Activated T-cell treated with anti-CD3 and anti-CD28 coated beads, Interleukin-2, amount 50 U/mL, for 72 hours (primary cell): ENCODE results near the gene ST13. TPM values are rescaled to one million over a fixed set of nuclear protein-coding genes. Genes with fewer than 3 reads are reported as not detected.
"Not testable (repeated sequence)": the region's sequence is repeated elsewhere in the genome, so short reads cannot be mapped to it uniquely, and the experiment has no call there.

Source experiments
- ATAC-seq, 2 donors: fragments of 150-1000 bp; cut with Tn5 transposase; replicated peaks in 1 of 2; 2 replicates each; pipeline ENCODE4 v1.10.0; 2021; ENCODE audit warnings: moderate library complexity in 2 of 2, mild to moderate bottlenecking in 1 of 2
- DNase-seq, 2 donors: peaks; one replicate each; pipeline ENCODE4 v3.0.0; 2021 to 2022; ENCODE audit warnings: mixed read lengths in 1 of 2
- H3K27ac Mint-ChIP-seq: one replicate; pipeline ENCODE4 v1.8.0; 2022; ENCODE audit warnings: mild to moderate bottlenecking, moderate library complexity, mixed read lengths
- H3K27me3 Mint-ChIP-seq: one replicate; pipeline ENCODE4 v1.8.0; 2022; ENCODE audit warnings: low read depth, mixed read lengths
- H3K36me3 Mint-ChIP-seq, 2 donors: one replicate each; pipeline ENCODE4 v1.8.0; 2022; ENCODE audit warnings: mixed read lengths in 2 of 2, mild to moderate bottlenecking in 1 of 2; ENCODE audit not compliant: insufficient read depth in 2 of 2
- H3K4me1 Mint-ChIP-seq: one replicate; pipeline ENCODE4 v1.8.0; 2022; ENCODE audit warnings: low read depth, mixed read lengths
- H3K4me3 Mint-ChIP-seq, 2 donors: one replicate each; pipeline ENCODE4 v1.8.0; 2022; ENCODE audit warnings: mild to moderate bottlenecking in 2 of 2, mixed read lengths in 2 of 2, moderate library complexity in 2 of 2
- H3K9me3 Mint-ChIP-seq, 2 donors: one replicate each; pipeline ENCODE4 v1.8.0; 2022; ENCODE audit warnings: mixed read lengths in 2 of 2
- total RNA-seq, 2 donors: library from RNA; stranded (reverse); gene quantifications; one replicate each; pipeline ENCODE4 v1.2.3, GENCODE V29; 2022

Gene ST13
- total RNA-seq, 2 donors from 2014 or later: 194 to 217 TPM

- Mint-ChIP-seq H3K9me3 (no peaks in the 10 kb centered on the region), H3K4me1 (no peaks in the 10 kb centered on the region), H3K27ac (no peak overlapping the region), H3K36me3 (peaks cover 2 to 10% of the 10 kb centered on the region in 2 donors), H3K4me3 (no peak overlapping the region), H3K27me3 (no peaks in the 10 kb centered on the region)
- DNase-seq: no peak
- ATAC-seq: no peak
Measured at GRCh38 chr22:40826984-40827741, 29.3 kb downstream of the ST13 start.

- not testable (repeated sequence) for H3K9me3 Mint-ChIP-seq, H3K4me1 Mint-ChIP-seq, H3K36me3 Mint-ChIP-seq, DNase-seq, ATAC-seq, H3K27me3 Mint-ChIP-seq, H3K27ac Mint-ChIP-seq, H3K4me3 Mint-ChIP-seq
Measured at GRCh38 chr22:40826292-40826691, 30.1 kb downstream of the ST13 start.

- Mint-ChIP-seq H3K4me3 (no peak overlapping the region), H3K36me3 (peaks cover 2% of the 10 kb centered on the region in 2 donors), H3K27ac (no peak overlapping the region), H3K27me3 (no peaks in the 10 kb centered on the region), H3K4me1 (peaks cover 14% of the 10 kb centered on the region), H3K9me3 (no peaks in the 10 kb centered on the region)
- DNase-seq (no peak), ATAC-seq (no peak)
Measured at GRCh38 chr22:40823426-40823825, 33.0 kb downstream of the ST13 start.

GRCh38 chr22:40819599-40820140 is 36.8 kb downstream of the ST13 start:
- ATAC-seq: peak in 1 of 2 donors; percentile 21

GRCh38 chr22:40818747-40819598 is 37.5 kb downstream of the ST13 start, which contains the start of gene SLC25A17:
SLC25A17 (minus strand) TSS chr22:40819346; CDS start chr22:40819248, 98 bp downstream.
- Mint-ChIP-seq H3K9me3 (no peaks in the 10 kb centered on the region), H3K36me3 (peaks cover 7 to 8% of the 10 kb centered on the region in 2 donors), H3K4me1 (peaks cover 45% of the 10 kb centered on the region), H3K27me3 (no peaks in the 10 kb centered on the region), H3K27ac (peak within 1 kb of the TSS; percentile 85), H3K4me3 (peak within 1 kb of the TSS; percentile 88 to 96)
- ATAC-seq (peak; percentile 90 to 92), DNase-seq (peak; percentile 91 to 92)

More at GRCh38 chr22:40819599-40820140, 36.8 kb downstream of the ST13 start:
- H3K27ac Mint-ChIP-seq: peak overlapping the region; percentile 72
- H3K27me3 Mint-ChIP-seq: no peaks in the 10 kb centered on the region
- H3K9me3 Mint-ChIP-seq: no peaks in the 10 kb centered on the region
- DNase-seq: no peak
- peak overlapping the region; percentile 88 to 96 for H3K4me3 Mint-ChIP-seq
- H3K4me1 Mint-ChIP-seq: peaks cover 45% of the 10 kb centered on the region
- H3K36me3 Mint-ChIP-seq: peaks cover 7 to 8% of the 10 kb centered on the region in 2 donors

- peak overlapping the region; percentile 88 to 96 for H3K4me3 Mint-ChIP-seq
- ATAC-seq: peak in 1 of 2 donors; percentile 1
- H3K4me1 Mint-ChIP-seq: peaks cover 45% of the 10 kb centered on the region
- H3K9me3 Mint-ChIP-seq: no peaks in the 10 kb centered on the region
- H3K36me3 Mint-ChIP-seq: peaks cover 7 to 8% of the 10 kb centered on the region in 2 donors
- peak overlapping the region; percentile 85 for H3K27ac Mint-ChIP-seq
- DNase-seq: no peak
- no peaks in the 10 kb centered on the region for H3K27me3 Mint-ChIP-seq
Measured at GRCh38 chr22:40818192-40818746, 38.2 kb downstream of the ST13 start.

GRCh38 chr22:40817737-40818136 is 38.7 kb downstream of the ST13 start:
- no peaks in the 10 kb centered on the region for H3K9me3 Mint-ChIP-seq
- DNase-seq (no peak), ATAC-seq (no peak)
- peaks cover 45% of the 10 kb centered on the region for H3K4me1 Mint-ChIP-seq
- peaks cover 7 to 8% of the 10 kb centered on the region in 2 donors for H3K36me3 Mint-ChIP-seq
- peak overlapping the region; percentile 88 to 96 for H3K4me3 Mint-ChIP-seq
- no peaks in the 10 kb centered on the region for H3K27me3 Mint-ChIP-seq
- peak overlapping the region; percentile 71 for H3K27ac Mint-ChIP-seq

GRCh38 chr22:40813912-40814315 is 42.5 kb downstream of the ST13 start:
- H3K36me3 Mint-ChIP-seq: peaks cover 7 to 15% of the 10 kb centered on the region in 2 donors
- peaks cover 51% of the 10 kb centered on the region for H3K4me1 Mint-ChIP-seq
- no peaks in the 10 kb centered on the region for H3K27me3 Mint-ChIP-seq
- no peak overlapping the region for H3K27ac Mint-ChIP-seq
- DNase-seq (no peak), ATAC-seq (no peak)
- no peak overlapping the region for H3K4me3 Mint-ChIP-seq
- H3K9me3 Mint-ChIP-seq: no peaks in the 10 kb centered on the region

GRCh38 chr22:40808018-40808841 is 48.2 kb downstream of the ST13 start:
- DNase-seq (no peak), ATAC-seq (no peak)
- peak overlapping the region; percentile 9 for H3K27ac Mint-ChIP-seq
- peaks cover 28% of the 10 kb centered on the region for H3K4me1 Mint-ChIP-seq
- no peaks in the 10 kb centered on the region for H3K9me3 Mint-ChIP-seq
- H3K4me3 Mint-ChIP-seq: no peak overlapping the region
- H3K27me3 Mint-ChIP-seq: no peaks in the 10 kb centered on the region
- H3K36me3 Mint-ChIP-seq: peaks cover 0 to 12% of the 10 kb centered on the region in 2 donors

- ATAC-seq (no peak), DNase-seq (no peak)
- Mint-ChIP-seq H3K27ac (no peak overlapping the region), H3K27me3 (no peaks in the 10 kb centered on the region), H3K4me3 (no peak overlapping the region), H3K36me3 (peaks cover 0 to 5% of the 10 kb centered on the region in 2 donors), H3K9me3 (no peaks in the 10 kb centered on the region), H3K4me1 (peaks cover 20% of the 10 kb centered on the region)
Measured at GRCh38 chr22:40806711-40807110, 49.7 kb downstream of the ST13 start.

GRCh38 chr22:40805699-40806203 is 50.7 kb downstream of the ST13 start:
- Mint-ChIP-seq H3K4me1 (peaks cover 15% of the 10 kb centered on the region), H3K36me3 (peaks cover 0 to 5% of the 10 kb centered on the region in 2 donors), H3K4me3 (no peak overlapping the region), H3K27ac (peak overlapping the region; percentile 40), H3K9me3 (no peaks in the 10 kb centered on the region), H3K27me3 (no peaks in the 10 kb centered on the region)
- ATAC-seq (no peak), DNase-seq (no peak)

- peaks cover 0 to 5% of the 10 kb centered on the region in 2 donors for H3K36me3 Mint-ChIP-seq
- no peaks in the 10 kb centered on the region for H3K9me3 Mint-ChIP-seq
- DNase-seq (no peak), ATAC-seq (no peak)
- no peak overlapping the region for H3K27ac Mint-ChIP-seq
- H3K4me3 Mint-ChIP-seq: no peak overlapping the region
- no peaks in the 10 kb centered on the region for H3K27me3 Mint-ChIP-seq
- peaks cover 15% of the 10 kb centered on the region for H3K4me1 Mint-ChIP-seq
Measured at GRCh38 chr22:40805239-40805638, 51.2 kb downstream of the ST13 start.
